NCI-H2196 (cell line): ENCODE measurements around the gene DLGAP1.

Experiments
- DNase-seq: peaks from one replicate; lab custom pipeline; 2025; ENCODE audit not compliant: unreplicated experiment; lab: John Stamatoyannopoulos, UW

Gene DLGAP1

DNA sequence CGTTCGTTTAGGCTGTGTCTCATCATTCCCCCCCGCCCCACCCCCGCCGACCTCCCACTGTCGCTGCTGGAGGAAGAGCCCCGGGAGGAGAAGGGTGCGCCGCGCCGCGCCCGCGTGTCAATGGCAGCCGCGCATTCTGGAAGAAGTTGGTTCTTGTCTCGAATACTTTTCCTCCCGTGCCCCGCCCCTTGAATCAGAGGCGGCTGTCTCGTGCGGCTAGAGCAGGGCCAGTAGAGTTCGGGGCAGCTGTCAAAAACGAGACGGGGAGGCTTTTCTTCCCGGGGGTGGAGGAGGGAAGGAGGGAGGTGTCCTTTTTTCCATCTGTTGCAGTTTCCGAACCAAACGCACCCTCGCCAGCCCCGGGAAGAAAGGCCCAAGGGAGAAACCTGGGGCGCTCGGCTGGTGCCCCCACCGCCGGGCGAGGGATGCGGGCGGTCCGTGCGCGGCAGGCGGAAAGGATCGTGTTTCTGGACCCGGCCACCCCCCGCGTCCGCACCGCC is 1005.5 kb downstream of the DLGAP1 start:
- DNase-seq = peak; percentile 88

GRCh38 chr18:3448838-3449511 is 1006.1 kb downstream of the DLGAP1 start:
- DNase-seq = peak; percentile 88

GRCh38 chr18:3447895-3448837 is 1006.9 kb downstream of the DLGAP1 start:
- DNase-seq = peak; percentile 100

DNA sequence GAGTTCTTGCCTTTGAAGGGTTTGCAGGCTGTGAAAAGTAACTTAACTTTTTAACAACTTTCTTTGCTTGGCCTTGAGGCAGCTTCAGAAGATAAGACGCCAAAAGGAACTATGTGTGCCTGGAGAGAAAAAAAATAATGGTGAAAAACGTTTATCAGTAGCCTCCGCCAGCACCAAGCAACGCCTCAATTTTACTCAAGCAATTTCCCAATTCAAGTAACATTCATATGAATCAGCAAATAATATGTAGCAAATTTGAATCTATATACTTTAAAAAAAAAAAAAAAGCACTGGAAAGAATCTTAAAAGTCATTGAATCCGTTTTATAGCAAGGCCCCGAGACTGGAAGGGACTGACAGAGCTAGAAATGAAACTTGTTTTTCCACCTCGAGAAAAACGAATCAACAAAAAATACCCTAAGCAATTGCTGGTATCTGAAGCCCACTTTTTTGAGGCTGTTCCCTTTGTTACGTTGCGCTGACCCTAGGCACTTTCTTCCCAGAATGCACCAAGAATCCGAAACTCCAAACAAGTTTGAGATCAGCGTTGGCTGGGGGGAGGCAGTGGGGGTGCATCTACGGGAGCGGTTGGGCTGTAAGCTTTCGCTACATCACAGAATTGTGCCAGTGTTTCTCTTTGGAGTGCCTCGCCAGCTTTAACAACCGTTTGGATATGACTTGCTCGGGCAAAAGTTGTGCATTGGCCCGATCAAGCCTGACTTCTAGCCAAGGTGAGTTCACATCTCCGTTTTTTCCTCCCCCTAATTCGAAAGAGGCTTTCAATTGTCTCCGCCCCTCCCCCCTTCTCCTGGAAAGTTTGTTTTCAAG is 1007.8 kb downstream of the DLGAP1 start:
- no peak for DNase-seq
